CD14-positive monocyte (primary cell): ENCODE measurements around the gene CTU2. TPM values are rescaled to one million over a fixed set of nuclear protein-coding genes. Genes with fewer than 3 reads are reported as not detected.
A peak's percentile ranks its signal among the peaks of the same experiment; 100 is the strongest.

Source experiments
- DNase-seq, 3 donors: peaks; one replicate each; pipeline ENCODE4 v3.0.0-alpha.2; 2011 to 2022
- H2AFZ ChIP-seq: 2 replicates; pipeline ENCODE4 v1.6.0; 2012; ENCODE audit warnings: mild to moderate bottlenecking, low read depth, low read length, inconsistent platforms; ENCODE audit not compliant: insufficient read depth, poor library complexity, severe bottlenecking
- H3K27ac ChIP-seq, 2 donors: 1 replicate in 1 of 2; 2 replicates in 1 of 2; pipeline ENCODE4 v1.5.1; 2012 to 2013; ENCODE audit warnings: low read length in 2 of 2, control low read depth in 1 of 2, inconsistent platforms in 1 of 2, low read depth in 1 of 2, mild to moderate bottlenecking in 1 of 2
- H3K27me3 ChIP-seq, 2 donors: one replicate each; pipeline versions ENCODE4 v1.6.0 to v1.6.1; 2011 to 2013; ENCODE audit warnings: low read length in 2 of 2; ENCODE audit not compliant: control insufficient read depth in 2 of 2, insufficient read depth in 2 of 2
- H3K36me3 ChIP-seq, 2 donors: replicated peaks in 1 of 2; 1 replicate in 1 of 2; 2 replicates in 1 of 2; pipeline versions ENCODE4 v1.5.1 to v1.6.1; 2012 to 2013; ENCODE audit warnings: low read length in 2 of 2, control low read depth in 1 of 2, inconsistent platforms in 1 of 2, mild to moderate bottlenecking in 1 of 2; ENCODE audit not compliant: insufficient read depth in 2 of 2, control insufficient read depth in 1 of 2
- H3K4me1 ChIP-seq, 2 donors: 1 replicate in 1 of 2; 2 replicates in 1 of 2; pipeline versions ENCODE4 v1.5.1 to v1.6.1; 2012 to 2013; ENCODE audit warnings: low read length in 2 of 2, control low read depth in 1 of 2, inconsistent platforms in 1 of 2, mild to moderate bottlenecking in 1 of 2, moderate library complexity in 1 of 2; ENCODE audit not compliant: insufficient read depth in 2 of 2, control insufficient read depth in 1 of 2
- H3K4me2 ChIP-seq: replicated peaks from 2 replicates; pipeline ENCODE3; 2012; ENCODE audit warnings: low read length, moderate library complexity, mild to moderate bottlenecking; ENCODE audit not compliant: poor library complexity, severe bottlenecking; ENCODE audit errors: extremely low read depth
- H3K4me3 ChIP-seq, 3 experiments: fragments of 200-600 bp in 1 of 3; sonication (generic) in 1 of 3; replicated peaks in 1 of 3; 1 replicate in 2 of 3; 2 replicates in 1 of 3; pipeline ENCODE4 v1.5.1; 2011 to 2013; ENCODE audit warnings: low read length in 3 of 3, mild to moderate bottlenecking in 3 of 3, control low read depth in 2 of 3, low read depth in 2 of 3, inconsistent platforms in 1 of 3, moderate library complexity in 1 of 3
- H3K79me2 ChIP-seq: 2 replicates; pipeline ENCODE4 v1.6.0; 2012; ENCODE audit warnings: mild to moderate bottlenecking, control low read depth, inconsistent platforms, low read length, moderate library complexity; ENCODE audit not compliant: insufficient read depth
- H3K9ac ChIP-seq: 2 replicates; pipeline ENCODE4 v1.6.0; 2017; ENCODE audit warnings: low read length, mild to moderate bottlenecking; ENCODE audit not compliant: insufficient read depth, poor library complexity, severe bottlenecking
- H3K9me3 ChIP-seq, 2 donors: replicated peaks in 1 of 2; 1 replicate in 1 of 2; 2 replicates in 1 of 2; pipeline versions ENCODE4 v1.5.1 to v1.6.1; 2012 to 2013; ENCODE audit warnings: low read length in 2 of 2, control low read depth in 1 of 2; ENCODE audit not compliant: control insufficient read depth in 1 of 2, insufficient read depth in 1 of 2
- H4K20me1 ChIP-seq: 2 replicates; pipeline ENCODE4 v1.6.0; 2012; ENCODE audit warnings: mild to moderate bottlenecking, low read length, control low read depth, moderate library complexity; ENCODE audit not compliant: insufficient read depth
- H3K27ac Mint-ChIP-seq, 7 donors: one replicate each; pipeline ENCODE4 v1.8.0; 2020; ENCODE audit warnings: mild to moderate bottlenecking in 7 of 7, mixed read lengths in 7 of 7, moderate library complexity in 6 of 7, inconsistent platforms in 2 of 7
- H3K27me3 Mint-ChIP-seq, 3 donors: one replicate each; pipeline ENCODE4 v1.8.0; 2021 to 2022; ENCODE audit warnings: low read depth in 3 of 3, mild to moderate bottlenecking in 3 of 3, mixed read lengths in 3 of 3, moderate library complexity in 3 of 3, inconsistent platforms in 1 of 3
- H3K36me3 Mint-ChIP-seq, 2 donors: one replicate each; pipeline ENCODE4 v1.8.0; 2020; ENCODE audit warnings: mixed read lengths in 2 of 2, inconsistent platforms in 1 of 2, mild to moderate bottlenecking in 1 of 2
- H3K4me1 Mint-ChIP-seq: one replicate; pipeline ENCODE4 v1.8.0; 2020; ENCODE audit warnings: mild to moderate bottlenecking, mixed read lengths
- H3K4me3 Mint-ChIP-seq, 2 donors: one replicate each; pipeline ENCODE4 v1.8.0; 2020; ENCODE audit warnings: mild to moderate bottlenecking in 2 of 2, mixed read lengths in 2 of 2, moderate library complexity in 1 of 2
- H3K9me3 Mint-ChIP-seq, 7 donors: one replicate each; pipeline ENCODE4 v1.8.0; 2020 to 2022; ENCODE audit warnings: mixed read lengths in 7 of 7, mild to moderate bottlenecking in 6 of 7, moderate library complexity in 6 of 7, inconsistent platforms in 2 of 7
- WGBS: methylation state at CpG from one replicate; pipeline ENCODE4 v1.1.5; 2013; ENCODE audit warnings: missing lambda C conversion rate; ENCODE audit not compliant: insufficient coverage; 5-methylcytosine and 5-hydroxymethylcytosine counted together
- intact Hi-C, 2 donors: fragments of 100-400 bp; cut with micrococcal nuclease; formaldehyde crosslinking; loops; one replicate each; pipeline versions ENCODE4 v1.15.0 to v1.15.1; 2023
- polyA plus RNA-seq, 3 donors: library from polyadenylated mRNA; depleted of rRNA in 1 of 3; unstranded in 2 of 3; stranded (reverse) in 1 of 3; fragments of 300-500 nt in 2 of 3; fragments of >200 nt in 1 of 3; fragmentation: Illumina TruSeq in 2 of 3; gene quantifications; 1 replicate in 2 of 3; 2 replicates in 1 of 3; pipeline ENCODE4 v1.2.3, GENCODE V29; 2012 to 2021
- TF ChIP-seq, protein P1 (sequence below): fragments of 200-600 bp; IDR thresholded peaks from one replicate; pipeline ENCODE4 v1.8.0; 2022; ENCODE audit warnings: antibody characterized with exemption, mild to moderate bottlenecking

The CTU2 gene
- polyA plus RNA-seq, 3 donors: 5.9 to 10.3 (median 7.5) TPM

DNA sequence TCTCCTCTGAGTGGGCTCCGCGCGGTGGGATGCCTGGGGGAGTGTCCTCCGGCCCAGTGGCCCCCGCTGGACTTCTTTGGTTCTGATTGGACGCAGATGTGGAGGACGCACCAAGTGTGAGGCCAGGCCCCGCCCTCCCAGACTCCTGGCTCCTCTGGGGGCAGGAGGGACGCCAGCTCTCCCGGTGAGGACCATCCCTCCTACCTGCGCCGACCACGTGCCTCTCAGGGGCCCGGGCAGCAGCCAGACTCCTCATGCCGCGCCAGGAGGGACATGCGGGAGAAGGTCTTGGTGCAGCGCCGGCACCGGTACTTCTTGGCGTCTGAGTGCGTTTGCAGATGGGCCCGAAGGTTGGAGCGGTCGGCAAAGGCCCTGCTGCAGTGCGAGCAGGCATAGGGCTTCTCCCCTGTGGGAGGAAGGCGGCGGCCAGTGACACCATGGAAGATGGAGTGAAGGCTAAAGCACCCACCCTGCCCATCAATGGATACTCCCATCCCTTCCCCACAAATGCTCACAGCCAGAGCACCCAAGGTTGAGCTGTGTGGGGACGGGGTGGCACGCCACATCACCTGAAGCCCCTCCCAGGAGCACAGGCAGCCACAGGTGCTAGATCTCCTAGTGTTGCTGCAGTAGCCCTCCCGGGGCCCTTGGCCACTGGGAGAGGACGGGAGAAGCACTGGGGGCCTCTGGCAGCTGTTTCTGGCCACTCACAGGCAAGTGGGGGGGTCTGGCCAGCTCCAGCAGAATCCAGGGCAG is 27.9 kb upstream of the CTU2 start:
- TF ChIP-seq, protein P1, sequence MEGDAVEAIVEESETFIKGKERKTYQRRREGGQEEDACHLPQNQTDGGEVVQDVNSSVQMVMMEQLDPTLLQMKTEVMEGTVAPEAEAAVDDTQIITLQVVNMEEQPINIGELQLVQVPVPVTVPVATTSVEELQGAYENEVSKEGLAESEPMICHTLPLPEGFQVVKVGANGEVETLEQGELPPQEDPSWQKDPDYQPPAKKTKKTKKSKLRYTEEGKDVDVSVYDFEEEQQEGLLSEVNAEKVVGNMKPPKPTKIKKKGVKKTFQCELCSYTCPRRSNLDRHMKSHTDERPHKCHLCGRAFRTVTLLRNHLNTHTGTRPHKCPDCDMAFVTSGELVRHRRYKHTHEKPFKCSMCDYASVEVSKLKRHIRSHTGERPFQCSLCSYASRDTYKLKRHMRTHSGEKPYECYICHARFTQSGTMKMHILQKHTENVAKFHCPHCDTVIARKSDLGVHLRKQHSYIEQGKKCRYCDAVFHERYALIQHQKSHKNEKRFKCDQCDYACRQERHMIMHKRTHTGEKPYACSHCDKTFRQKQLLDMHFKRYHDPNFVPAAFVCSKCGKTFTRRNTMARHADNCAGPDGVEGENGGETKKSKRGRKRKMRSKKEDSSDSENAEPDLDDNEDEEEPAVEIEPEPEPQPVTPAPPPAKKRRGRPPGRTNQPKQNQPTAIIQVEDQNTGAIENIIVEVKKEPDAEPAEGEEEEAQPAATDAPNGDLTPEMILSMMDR: no peak
- no peaks in the 10 kb centered on the region for H3K9me3 Mint-ChIP-seq
- H3K27ac ChIP-seq: no peak overlapping the region
- intact Hi-C loops: loop anchor here in 1 of 2 donors (2.0 kb wide), 1 partner anchor 14 kb away; no protein-coding TSS in a partner anchor
- no peak overlapping the region for H2AFZ ChIP-seq
- no peak overlapping the region for H3K4me2 ChIP-seq
- H3K4me1 ChIP-seq: peaks cover 34 to 38% of the 10 kb centered on the region in 2 donors
- no peaks in the 10 kb centered on the region for H3K9me3 ChIP-seq
- H3K36me3 Mint-ChIP-seq: peaks cover 35 to 62% of the 10 kb centered on the region in 2 donors
- DNase-seq: no peak
- peaks cover 38% of the 10 kb centered on the region in 2 donors for H3K36me3 ChIP-seq
- no peaks in the 10 kb centered on the region for H3K27me3 Mint-ChIP-seq
- no peak overlapping the region for H3K27ac Mint-ChIP-seq
- no peaks in the 10 kb centered on the region for H3K27me3 ChIP-seq
- H3K79me2 ChIP-seq: peaks cover 4% of the 10 kb centered on the region
- H4K20me1 ChIP-seq: peaks cover 7% of the 10 kb centered on the region
- peaks cover 31% of the 10 kb centered on the region for H3K4me1 Mint-ChIP-seq
- WGBS: 96% methylated on average over 30 of the region's 32 CpGs
- no peak overlapping the region for H3K4me3 Mint-ChIP-seq
- H3K4me3 ChIP-seq: no peak overlapping the region
- no peak overlapping the region for H3K9ac ChIP-seq

- Histone ChIP-seq H3K9me3 (no peaks in the 10 kb centered on the region), H3K27ac (no peak overlapping the region), H3K4me3 (peak overlapping the region in 1 of 3 experiments; percentile 66), H3K36me3 (peaks cover 38% of the 10 kb centered on the region in 2 donors), H3K27me3 (no peaks in the 10 kb centered on the region), H3K79me2 (peaks cover 16% of the 10 kb centered on the region), H3K4me1 (peaks cover 54 to 59% of the 10 kb centered on the region in 2 donors), H2AFZ (no peak overlapping the region), H3K4me2 (no peak overlapping the region), H3K9ac (no peak overlapping the region), H4K20me1 (peaks cover 7% of the 10 kb centered on the region)
- Mint-ChIP-seq H3K27me3 (no peaks in the 10 kb centered on the region), H3K9me3 (no peaks in the 10 kb centered on the region), H3K4me1 (peaks cover 51% of the 10 kb centered on the region), H3K27ac (peak overlapping the region in 3 of 7 donors; percentile 41 to 95 (median 75)), H3K36me3 (peaks cover 33 to 62% of the 10 kb centered on the region in 2 donors), H3K4me3 (no peak overlapping the region)
- intact Hi-C loops: loop anchor here (1.0 to 10.0 kb wide), 3 partner anchors 21 to 86 kb away; partner anchors contain the start of gene IL17C (in 1 of the 2)
- WGBS: 83% methylated on average over 2 of the region's 5 CpGs
- DNase-seq: no peak
- TF ChIP-seq, protein P1: no peak
These were observed 25.7 kb upstream of the CTU2 start for GRCh38 chr16:88680554-88681083.
